Smooth muscle cell of the umbilical artery (primary cell): ENCODE measurements around the gene B4GALT2. TPM values are rescaled to one million over a fixed set of nuclear protein-coding genes. Genes with fewer than 3 reads are reported as not detected.

Experiments used
- total RNA-seq: library from RNA; depleted of rRNA; stranded (reverse); fragments of >200 nt; gene quantifications from 2 replicates; pipeline ENCODE4 v1.2.3, GENCODE V29; 2014

B4GALT2 gene, protein sequence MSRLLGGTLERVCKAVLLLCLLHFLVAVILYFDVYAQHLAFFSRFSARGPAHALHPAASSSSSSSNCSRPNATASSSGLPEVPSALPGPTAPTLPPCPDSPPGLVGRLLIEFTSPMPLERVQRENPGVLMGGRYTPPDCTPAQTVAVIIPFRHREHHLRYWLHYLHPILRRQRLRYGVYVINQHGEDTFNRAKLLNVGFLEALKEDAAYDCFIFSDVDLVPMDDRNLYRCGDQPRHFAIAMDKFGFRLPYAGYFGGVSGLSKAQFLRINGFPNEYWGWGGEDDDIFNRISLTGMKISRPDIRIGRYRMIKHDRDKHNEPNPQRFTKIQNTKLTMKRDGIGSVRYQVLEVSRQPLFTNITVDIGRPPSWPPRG
- 78.9 and 84.0 TPM in 2 replicates for total RNA-seq

DNA sequence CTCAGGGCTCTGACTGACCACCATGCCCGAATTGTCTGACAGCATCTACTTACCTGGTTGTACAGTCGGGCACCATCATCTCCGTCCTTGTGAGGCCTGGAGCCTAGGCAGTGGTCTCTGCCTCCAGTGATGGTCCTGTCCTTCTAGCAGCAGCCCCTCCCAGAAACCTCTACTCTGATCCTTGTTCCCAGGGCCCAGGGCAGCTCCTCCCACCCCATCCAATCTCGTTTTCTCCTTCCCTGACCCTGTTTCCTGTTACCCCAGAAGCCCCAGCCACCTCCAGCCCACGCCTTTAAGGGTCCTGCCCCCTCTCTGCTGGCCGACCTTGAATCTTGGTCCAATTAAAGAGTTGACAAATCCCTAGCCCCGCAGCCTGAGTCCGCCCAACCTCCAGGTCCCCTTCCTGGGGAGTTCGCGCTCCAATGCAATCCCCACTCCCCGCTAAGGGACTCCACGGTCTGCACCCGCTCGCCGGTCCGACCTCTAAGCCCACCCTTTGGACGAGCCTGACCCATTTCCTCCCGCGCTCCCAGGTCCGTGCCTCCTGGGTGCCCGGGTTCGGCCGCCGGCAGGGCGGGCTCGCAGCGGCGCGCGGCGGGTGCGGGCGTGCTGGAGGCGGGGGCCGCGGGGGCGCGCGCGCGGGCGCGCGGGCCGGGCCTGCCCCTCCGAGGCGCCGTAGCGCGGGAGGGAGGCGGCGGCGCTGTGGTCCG is at the start of gene B4GALT2:
TSS of gene B4GALT2 (plus strand) at position 660 of the 710 bp plus-strand sequence. CDS start 1,951 bp downstream, outside the sequence.

GRCh38 chr1:43933386-43934100 is 45.5 kb upstream of the B4GALT2 start, which contains the start of gene ARTN:
Gene ARTN, plus strand, starts transcription at chr1:43933801. Its CDS starts 1,856 bp downstream, at chr1:43935657.

DNA sequence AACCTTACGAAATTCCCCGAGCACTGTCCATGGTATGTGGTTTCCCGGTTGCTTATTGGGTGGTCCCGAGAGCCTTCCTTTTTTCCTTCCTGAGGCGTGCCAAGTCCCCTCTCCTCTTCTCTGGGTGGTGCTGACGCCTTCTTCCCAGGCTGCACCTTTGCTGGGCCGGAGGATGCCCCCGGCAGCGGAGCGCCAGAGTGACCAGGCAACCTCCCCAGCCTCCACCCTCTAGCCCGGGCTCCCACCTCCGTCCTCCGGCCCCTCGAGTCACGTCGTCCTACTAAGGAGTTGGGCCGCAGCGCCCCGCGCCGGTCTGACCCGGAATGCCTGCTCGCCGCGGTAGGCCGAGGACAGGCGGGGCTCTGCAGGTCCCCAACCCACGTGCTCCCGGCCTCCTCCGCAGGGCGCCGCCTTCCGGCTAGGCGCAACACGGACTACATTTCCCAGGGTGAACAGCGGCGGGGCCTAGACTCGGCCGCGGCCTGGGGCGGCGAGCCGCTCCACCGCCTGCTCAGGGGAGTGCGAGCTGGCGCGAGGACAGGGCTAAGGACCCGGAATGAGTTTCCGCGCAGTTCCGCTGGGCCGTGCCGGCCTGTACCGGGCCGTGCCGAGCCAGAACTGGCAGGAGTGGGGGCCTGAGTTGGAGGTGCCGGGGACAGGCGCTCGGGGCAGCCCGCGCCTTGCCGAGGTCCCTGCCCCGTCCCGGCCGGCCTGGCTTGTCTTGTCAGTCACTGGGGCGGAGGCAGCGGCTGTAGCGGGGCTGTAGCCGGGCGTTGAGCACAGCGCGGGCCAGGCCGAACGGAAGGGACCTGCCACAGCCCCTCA is 32.6 kb upstream of the B4GALT2 start, which contains the start of gene IPO13:
TSS of gene IPO13 (plus strand) at position 715 of the 825 bp plus-strand sequence. CDS start 651 bp downstream, outside the sequence.

DNA sequence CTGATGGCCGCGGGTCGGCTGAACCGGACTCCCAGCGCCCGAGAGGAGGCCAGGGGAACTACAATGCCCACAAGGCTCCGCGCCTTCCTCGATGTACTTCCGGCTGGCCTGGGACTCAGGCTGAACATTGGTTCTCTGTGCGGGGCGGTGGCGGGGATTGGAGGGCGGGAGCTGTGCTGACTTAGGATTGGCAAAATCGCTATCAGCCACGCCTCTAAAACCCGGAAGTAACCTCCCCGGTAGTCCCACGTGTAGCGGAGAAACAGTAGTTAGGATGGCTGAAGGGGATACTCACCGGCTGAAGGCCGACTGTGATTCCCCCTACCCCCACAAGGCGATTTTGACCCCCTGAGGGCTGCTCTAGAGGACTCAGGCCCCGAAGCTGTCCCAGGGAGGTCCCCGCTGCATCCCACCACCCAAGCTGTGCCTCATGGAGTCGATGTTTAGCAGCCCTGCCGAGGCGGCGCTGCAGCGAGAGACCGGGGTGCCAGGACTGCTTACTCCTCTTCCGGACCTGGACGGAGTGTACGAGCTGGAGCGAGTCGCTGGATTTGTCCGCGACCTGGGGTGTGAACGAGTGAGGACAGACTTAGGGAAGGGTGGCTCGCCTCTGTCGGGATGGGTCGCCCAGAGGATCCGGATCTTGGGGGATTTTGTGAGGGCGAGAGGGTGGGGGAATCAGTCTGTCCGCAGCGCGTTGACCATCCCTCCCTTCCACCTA is 9.1 kb upstream of the B4GALT2 start, which contains the start of gene DPH2:
TSS of gene DPH2 (plus strand) at position 265 of the 721 bp plus-strand sequence. CDS start at position 431, 166 bp downstream.

GRCh38 chr1:43974443-43975248 is 4.4 kb upstream of the B4GALT2 start, which contains the start of gene ATP6V0B:
Gene ATP6V0B, plus strand, starts transcription at chr1:43974960. Its CDS starts 81 bp downstream, at chr1:43975041.

GRCh38 chr1:43991476-43992231 is 12.6 kb downstream of the B4GALT2 start, which contains the start of gene CCDC24:
Gene CCDC24, plus strand, starts transcription at chr1:43991599. Its CDS starts 280 bp downstream, at chr1:43991879.

GRCh38 chr1:44031252-44032169 is 52.5 kb downstream of the B4GALT2 start, which contains the start of gene SLC6A9:
Gene SLC6A9, minus strand, starts transcription at chr1:44031462. Its CDS starts 7,185 bp downstream, at chr1:44024277.

Other genes with a start within 250 kb of the B4GALT2 start
- 0.30 TPM in 1 of 2 replicates, not detected in the other for gene ARTN, start 45.4 kb upstream of the B4GALT2 start, total RNA-seq
- 19.0 and 27.9 TPM in 2 replicates for gene IPO13, start 32.3 kb upstream of the B4GALT2 start, total RNA-seq
- 13.4 and 19.6 TPM in 2 replicates for gene DPH2, start 9.2 kb upstream of the B4GALT2 start, total RNA-seq
- 74.9 and 154 TPM in 2 replicates for gene ATP6V0B, start 4.2 kb upstream of the B4GALT2 start, total RNA-seq
- gene CCDC24, start 12.4 kb downstream of the B4GALT2 start, total RNA-seq, result 3.3 and 4.8 TPM in 2 replicates
- gene SLC6A9, start 52.3 kb downstream of the B4GALT2 start, total RNA-seq, result 7.7 and 11.0 TPM in 2 replicates
- 0.05 TPM in 1 of 2 replicates, not detected in the other for gene KLF17, start 139.6 kb downstream of the B4GALT2 start, total RNA-seq
- gene KLF18, start 162.4 kb downstream of the B4GALT2 start, total RNA-seq, result not detected in 2 replicates
- gene DMAP1, start 234.3 kb downstream of the B4GALT2 start, total RNA-seq, result 11.3 and 18.1 TPM in 2 replicates